Smooth muscle cell (in vitro differentiated cells): ENCODE results near the gene CDH22. TPM values are rescaled to one million over a fixed set of nuclear protein-coding genes. Genes with fewer than 3 reads are reported as not detected.

Experiments
- DNase-seq: peaks from one replicate; lab custom pipeline; 2025; ENCODE audit not compliant: unreplicated experiment; lab: John Stamatoyannopoulos, UW
- H2AFZ ChIP-seq: fragments of 200-600 bp; sonication (generic); 2 replicates; pipeline ENCODE4 v1.6.0; 2016; ENCODE audit warnings: antibody characterized with exemption, low read depth, mild to moderate bottlenecking
- H3F3A ChIP-seq: fragments of 200-600 bp; sonication (generic); 2 replicates; pipeline ENCODE4 v1.6.0; 2017; ENCODE audit warnings: antibody characterized with exemption, low read depth
- H3K27ac ChIP-seq: fragments of 200-600 bp; sonication (generic); 2 replicates; pipeline ENCODE4 v1.5.1; 2016; ENCODE audit warnings: low read depth, mild to moderate bottlenecking
- H3K27me3 ChIP-seq: fragments of 200-600 bp; sonication (generic); 2 replicates; pipeline ENCODE4 v1.6.1; 2016; ENCODE audit warnings: low read depth, mild to moderate bottlenecking
- H3K36me3 ChIP-seq: fragments of 200-600 bp; sonication (generic); 2 replicates; pipeline ENCODE4 v1.5.1; 2016; ENCODE audit warnings: low read depth
- H3K4me1 ChIP-seq: fragments of 200-600 bp; sonication (generic); 2 replicates; pipeline ENCODE4 v1.5.1; 2016; ENCODE audit warnings: low read depth
- H3K4me2 ChIP-seq: fragments of 200-600 bp; sonication (generic); 2 replicates; pipeline ENCODE4 v1.6.0; 2016; ENCODE audit warnings: mild to moderate bottlenecking
- H3K4me3 ChIP-seq: fragments of 200-600 bp; sonication (generic); 2 replicates; pipeline ENCODE4 v1.5.1; 2016; ENCODE audit warnings: mild to moderate bottlenecking
- H3K79me2 ChIP-seq: fragments of 200-600 bp; sonication (generic); 2 replicates; pipeline ENCODE4 v1.6.0; 2016; ENCODE audit warnings: low read depth, mild to moderate bottlenecking
- H3K9ac ChIP-seq: fragments of 200-600 bp; sonication (generic); 2 replicates; pipeline ENCODE4 v1.6.0; 2016; ENCODE audit warnings: low read depth
- H3K9me3 ChIP-seq: fragments of 200-600 bp; sonication (generic); replicated peaks from 2 replicates; pipeline ENCODE4 v1.5.1; 2016; ENCODE audit warnings: low read depth
- H4K20me1 ChIP-seq: fragments of 200-600 bp; sonication (generic); 2 replicates; pipeline ENCODE4 v1.6.0; 2016; ENCODE audit warnings: low read depth
- CTCF ChIP-seq: fragments of 200-600 bp; sonication (generic); IDR thresholded peaks from 2 replicates; pipeline ENCODE4 v1.5.1; 2017; ENCODE audit warnings: borderline replicate concordance, mild to moderate bottlenecking, antibody characterized with exemption; ENCODE audit not compliant: insufficient read depth, poor library complexity, severe bottlenecking
- WGBS: methylation state at CpG from one replicate; pipeline ENCODE4 v1.1.7; 2016; ENCODE audit warnings: low lambda C conversion rate; 5-methylcytosine and 5-hydroxymethylcytosine counted together
- polyA plus RNA-seq: library from polyadenylated mRNA; unstranded; fragments of >200 nt; fragmentation: Nextera tagmentation; extraction: Ambion mirVana; gene quantifications from 2 replicates; pipeline ENCODE4 v1.2.1, GENCODE V29; 2016
- total RNA-seq: library from RNA; depleted of rRNA; stranded (reverse); fragments of >200 nt; gene quantifications from 2 replicates; pipeline ENCODE4 v1.2.3, GENCODE V29; 2014

Gene CDH22
- total and polyA plus RNA-seq, 2 experiments from 2014 or later: not detected

GRCh38 chr20:46273717-46274116 is 34.6 kb downstream of the CDH22 start:
- Histone ChIP-seq H2AFZ (no peak overlapping the region), H3K9me3 (no peaks in the 10 kb centered on the region), H3F3A (no peaks in the 10 kb centered on the region), H3K4me3 (no peak overlapping the region), H3K9ac (no peak overlapping the region), H3K4me1 (no peaks in the 10 kb centered on the region), H3K4me2 (no peak overlapping the region), H3K27ac (no peak overlapping the region), H4K20me1 (no peaks in the 10 kb centered on the region), H3K79me2 (no peaks in the 10 kb centered on the region), H3K36me3 (no peaks in the 10 kb centered on the region), H3K27me3 (peaks cover 41% of the 10 kb centered on the region)
- no peak for TF ChIP-seq CTCF
- DNase-seq: no peak
- WGBS: 59% methylated on average over 2 of the region's 2 CpGs

GRCh38 chr20:46272389-46273047 is 35.8 kb downstream of the CDH22 start:
- TF ChIP-seq CTCF: no peak
- no peak for DNase-seq
- no peaks in the 10 kb centered on the region for H3F3A ChIP-seq
- H3K4me3 ChIP-seq: no peak overlapping the region
- H3K9me3 ChIP-seq: no peaks in the 10 kb centered on the region
- H3K4me2 ChIP-seq: no peak overlapping the region
- peaks cover 7% of the 10 kb centered on the region for H3K4me1 ChIP-seq
- no peaks in the 10 kb centered on the region for H3K36me3 ChIP-seq
- H3K27ac ChIP-seq: no peak overlapping the region
- H4K20me1 ChIP-seq: no peaks in the 10 kb centered on the region
- H3K9ac ChIP-seq: no peak overlapping the region
- no peaks in the 10 kb centered on the region for H3K79me2 ChIP-seq
- peaks cover 40% of the 10 kb centered on the region for H3K27me3 ChIP-seq
- WGBS: 78% methylated on average over 1 of the region's 1 CpG
- no peak overlapping the region for H2AFZ ChIP-seq

GRCh38 chr20:46270977-46271744 is 37.1 kb downstream of the CDH22 start:
- 67% methylated on average over 2 of the region's 2 CpGs for WGBS
- DNase-seq: no peak

More at GRCh38 chr20:46270977-46271744, 37.1 kb downstream of the CDH22 start:
- peaks cover 31% of the 10 kb centered on the region for H3K27me3 ChIP-seq
- H3K9ac ChIP-seq: no peak overlapping the region
- H3K4me1 ChIP-seq: peaks cover 7% of the 10 kb centered on the region
- H4K20me1 ChIP-seq: no peaks in the 10 kb centered on the region
- H3K36me3 ChIP-seq: no peaks in the 10 kb centered on the region
- TF ChIP-seq CTCF: no peak
- H2AFZ ChIP-seq: no peak overlapping the region
- no peak overlapping the region for H3K4me3 ChIP-seq
- no peaks in the 10 kb centered on the region for H3F3A ChIP-seq
- no peaks in the 10 kb centered on the region for H3K79me2 ChIP-seq
- H3K27ac ChIP-seq: no peak overlapping the region
- no peaks in the 10 kb centered on the region for H3K9me3 ChIP-seq
- no peak overlapping the region for H3K4me2 ChIP-seq
